ENCODE results near the gene TTC34.

DNA sequence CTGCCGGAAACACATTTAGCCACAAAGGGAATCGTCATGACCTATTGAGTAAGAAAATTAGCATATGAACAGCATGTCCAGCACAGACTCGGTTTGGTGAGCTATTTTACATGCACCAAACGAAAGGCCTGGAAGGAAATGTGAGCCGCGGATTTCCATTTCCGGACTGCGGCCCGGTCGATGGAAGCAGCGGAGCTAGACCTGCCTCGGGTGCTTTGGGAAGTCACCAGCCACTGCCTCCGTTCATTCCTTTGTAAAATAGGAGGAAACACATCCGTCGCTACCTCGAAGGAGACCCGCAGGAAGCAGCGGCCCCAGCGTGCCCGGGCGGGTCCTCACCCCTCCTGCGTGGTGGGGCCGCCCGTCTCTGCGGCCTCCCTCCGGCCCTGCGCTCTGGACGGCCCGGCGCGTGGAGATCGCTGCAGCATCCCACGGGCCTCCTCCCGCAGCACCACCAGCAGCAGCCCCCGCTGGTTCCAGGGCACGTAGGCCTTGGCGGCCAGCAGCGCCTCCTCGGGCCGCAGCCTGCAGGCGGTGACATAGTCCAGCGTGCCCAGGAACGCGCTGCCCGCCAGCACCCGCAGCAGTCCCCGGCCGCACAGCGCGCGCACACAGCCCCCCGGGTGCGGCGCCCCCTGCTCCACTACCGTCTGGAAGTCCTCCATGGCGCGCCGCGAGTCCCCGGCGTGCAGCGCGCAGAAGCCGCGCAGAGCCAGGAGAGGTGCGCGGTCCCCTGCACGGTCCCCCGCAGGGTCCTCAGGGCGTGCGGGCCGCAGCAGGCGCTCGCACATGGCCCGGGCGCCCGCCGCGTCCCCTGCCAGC, 12.1 kb downstream of the TTC34 start:
- TF ChIP-seq, protein P1, sequence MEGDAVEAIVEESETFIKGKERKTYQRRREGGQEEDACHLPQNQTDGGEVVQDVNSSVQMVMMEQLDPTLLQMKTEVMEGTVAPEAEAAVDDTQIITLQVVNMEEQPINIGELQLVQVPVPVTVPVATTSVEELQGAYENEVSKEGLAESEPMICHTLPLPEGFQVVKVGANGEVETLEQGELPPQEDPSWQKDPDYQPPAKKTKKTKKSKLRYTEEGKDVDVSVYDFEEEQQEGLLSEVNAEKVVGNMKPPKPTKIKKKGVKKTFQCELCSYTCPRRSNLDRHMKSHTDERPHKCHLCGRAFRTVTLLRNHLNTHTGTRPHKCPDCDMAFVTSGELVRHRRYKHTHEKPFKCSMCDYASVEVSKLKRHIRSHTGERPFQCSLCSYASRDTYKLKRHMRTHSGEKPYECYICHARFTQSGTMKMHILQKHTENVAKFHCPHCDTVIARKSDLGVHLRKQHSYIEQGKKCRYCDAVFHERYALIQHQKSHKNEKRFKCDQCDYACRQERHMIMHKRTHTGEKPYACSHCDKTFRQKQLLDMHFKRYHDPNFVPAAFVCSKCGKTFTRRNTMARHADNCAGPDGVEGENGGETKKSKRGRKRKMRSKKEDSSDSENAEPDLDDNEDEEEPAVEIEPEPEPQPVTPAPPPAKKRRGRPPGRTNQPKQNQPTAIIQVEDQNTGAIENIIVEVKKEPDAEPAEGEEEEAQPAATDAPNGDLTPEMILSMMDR (conservative IDR thresholded peaks at IDR 0.05 in 1 of 2, IDR thresholded peaks at IDR 0.05 in 1 of 2; ENCODE audit: extremely low read depth in 1 of 2, insufficient read depth in 1 of 2, low read depth in 1 of 2, low read length in 2 of 2) = no peak
- no peak for TF ChIP-seq EZH2 (IDR thresholded peaks at IDR 0.05; ENCODE audit: borderline replicate concordance, low read length)

Measured in mammary epithelial cell (primary cell).